ENCODE results near the gene RNF223.

RNF223 gene

GRCh38 chr1:1026599-1027413, 47.3 kb downstream of the RNF223 start:
- no peak for DNase-seq (ENCODE audit: low read depth)

GRCh38 chr1:1025730-1026129, 48.4 kb downstream of the RNF223 start:
- no peak for DNase-seq (ENCODE audit: low read depth)

GRCh38 chr1:1024771-1025699, 49.1 kb downstream of the RNF223 start:
- DNase-seq (ENCODE audit: low read depth) = no peak

GRCh38 chr1:1024149-1024770, 49.8 kb downstream of the RNF223 start:
- no peak for DNase-seq (ENCODE audit: low read depth)

GRCh38 chr1:1023700-1024099, 50.4 kb downstream of the RNF223 start:
- DNase-seq (ENCODE audit: low read depth) = no peak

GRCh38 chr1:1022302-1023009, 51.6 kb downstream of the RNF223 start:
- no peak for DNase-seq (ENCODE audit: low read depth)

GRCh38 chr1:1021920-1022259, 52.2 kb downstream of the RNF223 start:
- no peak for DNase-seq (ENCODE audit: low read depth)

- DNase-seq (ENCODE audit: low read depth) = no peak
Measured at GRCh38 chr1:1021010-1021919, 52.8 kb downstream of the RNF223 start.
